ENCODE measurements around the gene ZFR.

DNA sequence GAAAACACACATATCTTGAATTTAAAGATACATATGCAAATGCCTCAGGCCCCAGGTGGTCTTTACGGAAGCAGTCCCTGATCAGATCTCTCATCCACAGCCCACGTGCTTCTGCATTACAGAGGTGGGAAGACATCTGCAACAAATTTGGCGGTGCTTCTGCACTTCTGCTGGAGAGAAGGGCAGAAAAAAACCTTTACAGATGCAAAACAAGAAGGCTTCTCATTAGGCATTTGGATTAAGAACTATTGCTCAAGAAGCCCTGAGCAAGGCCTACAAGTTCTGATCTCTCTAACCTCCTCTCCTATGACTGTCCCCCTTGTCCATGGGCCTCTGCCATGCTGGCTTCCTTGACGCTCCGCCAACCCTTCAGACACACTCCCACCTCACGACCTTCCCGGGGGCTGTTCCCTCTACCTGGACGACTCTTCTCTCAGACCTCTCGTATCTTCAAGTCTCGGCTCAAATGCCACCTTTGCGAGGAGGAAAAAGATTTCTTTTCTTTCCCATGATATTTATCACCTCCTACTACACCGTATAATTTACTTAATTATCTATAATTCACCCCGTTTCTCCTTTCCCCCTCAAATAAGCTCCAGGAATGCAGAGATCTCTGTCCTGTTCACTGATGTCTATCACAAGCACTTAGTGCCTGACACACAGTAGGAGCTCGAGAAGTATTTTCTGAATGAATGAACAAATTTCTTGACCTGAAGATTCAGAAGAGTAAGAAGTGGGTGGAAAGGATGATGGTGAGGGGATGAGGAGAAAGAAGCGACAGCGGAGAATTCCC lies 132.9 kb downstream of the ZFR start:
- TF ChIP-seq RAD21 (IDR thresholded peaks at IDR 0.05; ENCODE audit: low read length) (no peak), EP300 (IDR thresholded peaks at IDR 0.05; ENCODE audit: borderline replicate concordance in 1 of 2, low read depth in 1 of 2, low read length in 1 of 2) (no peak), NFIC (IDR thresholded peaks at IDR 0.05; ENCODE audit: borderline replicate concordance) (no peak), ELF1 (IDR thresholded peaks at IDR 0.05) (no peak), TCF12 (IDR thresholded peaks at IDR 0.05) (no peak), SIN3A (IDR thresholded peaks at IDR 0.05; ENCODE audit: borderline replicate concordance, low read depth, low read length) (no peak), YY1 (IDR thresholded peaks at IDR 0.05; ENCODE audit: low read depth) (no peak)
- TF ChIP-seq, protein P1, sequence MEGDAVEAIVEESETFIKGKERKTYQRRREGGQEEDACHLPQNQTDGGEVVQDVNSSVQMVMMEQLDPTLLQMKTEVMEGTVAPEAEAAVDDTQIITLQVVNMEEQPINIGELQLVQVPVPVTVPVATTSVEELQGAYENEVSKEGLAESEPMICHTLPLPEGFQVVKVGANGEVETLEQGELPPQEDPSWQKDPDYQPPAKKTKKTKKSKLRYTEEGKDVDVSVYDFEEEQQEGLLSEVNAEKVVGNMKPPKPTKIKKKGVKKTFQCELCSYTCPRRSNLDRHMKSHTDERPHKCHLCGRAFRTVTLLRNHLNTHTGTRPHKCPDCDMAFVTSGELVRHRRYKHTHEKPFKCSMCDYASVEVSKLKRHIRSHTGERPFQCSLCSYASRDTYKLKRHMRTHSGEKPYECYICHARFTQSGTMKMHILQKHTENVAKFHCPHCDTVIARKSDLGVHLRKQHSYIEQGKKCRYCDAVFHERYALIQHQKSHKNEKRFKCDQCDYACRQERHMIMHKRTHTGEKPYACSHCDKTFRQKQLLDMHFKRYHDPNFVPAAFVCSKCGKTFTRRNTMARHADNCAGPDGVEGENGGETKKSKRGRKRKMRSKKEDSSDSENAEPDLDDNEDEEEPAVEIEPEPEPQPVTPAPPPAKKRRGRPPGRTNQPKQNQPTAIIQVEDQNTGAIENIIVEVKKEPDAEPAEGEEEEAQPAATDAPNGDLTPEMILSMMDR (IDR thresholded peaks at IDR 0.05), result no peak
- TF ChIP-seq, protein P2, sequence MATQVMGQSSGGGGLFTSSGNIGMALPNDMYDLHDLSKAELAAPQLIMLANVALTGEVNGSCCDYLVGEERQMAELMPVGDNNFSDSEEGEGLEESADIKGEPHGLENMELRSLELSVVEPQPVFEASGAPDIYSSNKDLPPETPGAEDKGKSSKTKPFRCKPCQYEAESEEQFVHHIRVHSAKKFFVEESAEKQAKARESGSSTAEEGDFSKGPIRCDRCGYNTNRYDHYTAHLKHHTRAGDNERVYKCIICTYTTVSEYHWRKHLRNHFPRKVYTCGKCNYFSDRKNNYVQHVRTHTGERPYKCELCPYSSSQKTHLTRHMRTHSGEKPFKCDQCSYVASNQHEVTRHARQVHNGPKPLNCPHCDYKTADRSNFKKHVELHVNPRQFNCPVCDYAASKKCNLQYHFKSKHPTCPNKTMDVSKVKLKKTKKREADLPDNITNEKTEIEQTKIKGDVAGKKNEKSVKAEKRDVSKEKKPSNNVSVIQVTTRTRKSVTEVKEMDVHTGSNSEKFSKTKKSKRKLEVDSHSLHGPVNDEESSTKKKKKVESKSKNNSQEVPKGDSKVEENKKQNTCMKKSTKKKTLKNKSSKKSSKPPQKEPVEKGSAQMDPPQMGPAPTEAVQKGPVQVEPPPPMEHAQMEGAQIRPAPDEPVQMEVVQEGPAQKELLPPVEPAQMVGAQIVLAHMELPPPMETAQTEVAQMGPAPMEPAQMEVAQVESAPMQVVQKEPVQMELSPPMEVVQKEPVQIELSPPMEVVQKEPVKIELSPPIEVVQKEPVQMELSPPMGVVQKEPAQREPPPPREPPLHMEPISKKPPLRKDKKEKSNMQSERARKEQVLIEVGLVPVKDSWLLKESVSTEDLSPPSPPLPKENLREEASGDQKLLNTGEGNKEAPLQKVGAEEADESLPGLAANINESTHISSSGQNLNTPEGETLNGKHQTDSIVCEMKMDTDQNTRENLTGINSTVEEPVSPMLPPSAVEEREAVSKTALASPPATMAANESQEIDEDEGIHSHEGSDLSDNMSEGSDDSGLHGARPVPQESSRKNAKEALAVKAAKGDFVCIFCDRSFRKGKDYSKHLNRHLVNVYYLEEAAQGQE (IDR thresholded peaks at IDR 0.05; ENCODE audit: low read depth, low read length), result no peak
